Stomach (tissue), 9 donors: ENCODE data around the gene MYRIP. TPM values are rescaled to one million over a fixed set of nuclear protein-coding genes. Genes with fewer than 3 reads are reported as not detected.

Experiments
- DNase-seq, 2 donors: peaks; one replicate each; pipeline versions ENCODE4 v3.0.0 to v3.0.0-alpha.2; 2013 to 2019
- H3K27ac ChIP-seq, 5 donors: fragments of 200-600 bp in 4 of 5; sonication (generic) in 4 of 5; one replicate each; pipeline ENCODE4 v1.5.1; 2013 to 2019; ENCODE audit warnings: mild to moderate bottlenecking in 1 of 5, moderate library complexity in 1 of 5
- H3K27me3 ChIP-seq, 3 donors: fragments of 200-600 bp; sonication (generic); one replicate each; pipeline ENCODE4 v1.5.1; 2017 to 2019; ENCODE audit warnings: mixed run types in 1 of 3
- H3K36me3 ChIP-seq, 4 donors: fragments of 200-600 bp; sonication (generic); 1 replicate in 3 of 4; 2 replicates in 1 of 4; pipeline ENCODE4 v1.5.1; 2016 to 2019
- H3K4me1 ChIP-seq, 4 donors: fragments of 200-600 bp; sonication (generic); one replicate each; pipeline ENCODE4 v1.5.1; 2016 to 2019
- H3K4me3 ChIP-seq, 4 donors: fragments of 200-600 bp; sonication (generic) in 3 of 4; one replicate each; pipeline ENCODE4 v1.5.1; 2016 to 2019; ENCODE audit warnings: mild to moderate bottlenecking in 1 of 4
- H3K9me3 ChIP-seq, 4 donors: fragments of 200-600 bp; sonication (generic); one replicate each; pipeline ENCODE4 v1.5.1; 2016 to 2019
- CTCF ChIP-seq, 7 experiments: fragments of 450-650 bp in 4 of 7; fragments of 200-600 bp in 3 of 7; sonication (generic) in 3 of 7; IDR thresholded peaks; one replicate each; pipeline ENCODE4 v1.5.1; 2016 to 2019; ENCODE audit warnings: antibody characterized with exemption in 7 of 7, control low read depth in 2 of 7, mild to moderate bottlenecking in 1 of 7
- EP300 ChIP-seq: sonication (generic); formaldehyde crosslinking; IDR thresholded peaks from one replicate; pipeline ENCODE4 v1.6.1; 2017; ENCODE audit warnings: antibody characterized with exemption
- POLR2A ChIP-seq, 4 donors: fragments of 450-650 bp; IDR thresholded peaks; one replicate each; pipeline ENCODE4 v1.6.1; 2016; ENCODE audit warnings: antibody characterized with exemption in 4 of 4, control low read depth in 2 of 4, mild to moderate bottlenecking in 1 of 4, moderate library complexity in 1 of 4
- POLR2AphosphoS5 ChIP-seq, 3 donors: sonication (generic); formaldehyde crosslinking; IDR thresholded peaks; one replicate each; pipeline ENCODE4 v1.6.1; 2016; ENCODE audit warnings: antibody characterized with exemption in 3 of 3
- WGBS, 5 donors: extraction: QIAGEN DNeasy Blood & Tissue Kit in 3 of 5; methylation state at CpG; one replicate each; pipeline versions ENCODE4 v1.1.5 to v1.1.7; 2013 to 2018; 5-methylcytosine and 5-hydroxymethylcytosine counted together
- intact Hi-C: fragments of 100-400 bp; cut with DNase I; formaldehyde crosslinking; loops from one replicate; pipeline ENCODE4 v1.15.1; 2023; ENCODE audit warnings: low total_unique reads
- polyA plus RNA-seq, 3 donors: library from polyadenylated mRNA; stranded (reverse); fragments of 200-250 nt; gene quantifications; one replicate each; pipeline ENCODE4 v1.2.3, GENCODE V29; 2013
- total RNA-seq, 5 donors: library from RNA; depleted of rRNA; stranded (reverse); fragments of >200 nt; gene quantifications; one replicate each; pipeline versions ENCODE4 v1.1.0 to v1.2.3, GENCODE V29; 2014 to 2016
- donor health status: healthy with polysubstance abuse.
- donor health status: Bipolar disorder and iron deficiency.
- donor health status: healthy.

The MYRIP gene
- total and polyA plus RNA-seq, 8 donors: 1.8 to 20.6 (median 6.8) TPM

- no peaks in the 10 kb centered on the region for H3K9me3 ChIP-seq
- TF ChIP-seq POLR2AphosphoS5 (IDR thresholded peaks at IDR 0.05) (no peak), EP300 (no peak), POLR2A (IDR thresholded peaks at IDR 0.05) (no peak), CTCF (IDR thresholded peaks at IDR 0.05) (no peak)
- H3K36me3 ChIP-seq: no peaks in the 10 kb centered on the region
- WGBS, 5 donors: 84 to 97% (median 86%) methylated on average over 1 of the region's 1 CpG
- intact Hi-C loops: no loop called here
- H3K27ac ChIP-seq: no peak overlapping the region
- no peak overlapping the region for H3K4me3 ChIP-seq
- H3K27me3 ChIP-seq: no peaks in the 10 kb centered on the region
- no peaks in the 10 kb centered on the region for H3K4me1 ChIP-seq
- no peak for DNase-seq
Measured at GRCh38 chr3:39882111-39882510, 72.7 kb downstream of the MYRIP start.

- intact Hi-C loops: no loop called here
- TF ChIP-seq POLR2AphosphoS5 (IDR thresholded peaks at IDR 0.05) (no peak), POLR2A (IDR thresholded peaks at IDR 0.05) (no peak), EP300 (no peak), CTCF (IDR thresholded peaks at IDR 0.05) (no peak)
- Histone ChIP-seq H3K27me3 (no peaks in the 10 kb centered on the region), H3K4me3 (no peak overlapping the region), H3K9me3 (no peaks in the 10 kb centered on the region), H3K4me1 (no peaks in the 10 kb centered on the region), H3K27ac (no peak overlapping the region), H3K36me3 (no peaks in the 10 kb centered on the region)
- DNase-seq: no peak
- WGBS, 5 donors: 65 to 87% (median 77%) methylated on average over 1 of the region's 1 CpG
Measured at GRCh38 chr3:39892068-39892467, 82.7 kb downstream of the MYRIP start.

- no peaks in the 10 kb centered on the region for H3K4me1 ChIP-seq
- no peak overlapping the region for H3K4me3 ChIP-seq
- H3K36me3 ChIP-seq: no peaks in the 10 kb centered on the region
- no peak for DNase-seq
- no peak overlapping the region for H3K27ac ChIP-seq
- TF ChIP-seq POLR2A (IDR thresholded peaks at IDR 0.05) (no peak), CTCF (IDR thresholded peaks at IDR 0.05) (no peak), EP300 (no peak), POLR2AphosphoS5 (IDR thresholded peaks at IDR 0.05) (no peak)
- intact Hi-C loops: no loop called here
- H3K9me3 ChIP-seq: no peaks in the 10 kb centered on the region
- no peaks in the 10 kb centered on the region for H3K27me3 ChIP-seq
- 83 to 92% (median 90%) methylated on average over 2 of the region's 2 CpGs for WGBS, 5 donors
Measured at GRCh38 chr3:39896184-39896583, 86.8 kb downstream of the MYRIP start.

- no peaks in the 10 kb centered on the region for H3K36me3 ChIP-seq
- TF ChIP-seq EP300 (no peak), POLR2A (IDR thresholded peaks at IDR 0.05) (no peak), POLR2AphosphoS5 (IDR thresholded peaks at IDR 0.05) (no peak), CTCF (IDR thresholded peaks at IDR 0.05) (no peak)
- H3K27me3 ChIP-seq: no peaks in the 10 kb centered on the region
- no peak overlapping the region for H3K4me3 ChIP-seq
- DNase-seq: no peak
- no peak overlapping the region for H3K27ac ChIP-seq
- 80 to 96% (median 93%) methylated on average over 4 of the region's 4 CpGs for WGBS, 5 donors
- no peaks in the 10 kb centered on the region for H3K9me3 ChIP-seq
- H3K4me1 ChIP-seq: no peaks in the 10 kb centered on the region
- intact Hi-C loops: no loop called here
Measured at GRCh38 chr3:39900462-39901002, 91.1 kb downstream of the MYRIP start.
